Choroid plexus epithelial cell (primary cell): ENCODE data around the gene GALNT10.

ENCODE experiments used
- DNase-seq: peaks from one replicate; pipeline ENCODE4 v3.0.0-alpha.2; 2010; ENCODE audit warnings: low read depth
- H3K4me3 ChIP-seq: 2 replicates; pipeline ENCODE4 v1.5.1; 2011; ENCODE audit warnings: low read depth, mild to moderate bottlenecking, control low read depth, low read length, moderate library complexity
- TF ChIP-seq, protein P1 (sequence below): conservative IDR thresholded peaks from 2 replicates; pipeline ENCODE4 v1.5.1; 2011; ENCODE audit warnings: low read depth, mild to moderate bottlenecking, control low read depth, inconsistent platforms, low read length, moderate library complexity

Gene GALNT10

GRCh38 chr5:154335065-154335448 lies 144.5 kb downstream of the GALNT10 start:
- TF ChIP-seq, protein P1, sequence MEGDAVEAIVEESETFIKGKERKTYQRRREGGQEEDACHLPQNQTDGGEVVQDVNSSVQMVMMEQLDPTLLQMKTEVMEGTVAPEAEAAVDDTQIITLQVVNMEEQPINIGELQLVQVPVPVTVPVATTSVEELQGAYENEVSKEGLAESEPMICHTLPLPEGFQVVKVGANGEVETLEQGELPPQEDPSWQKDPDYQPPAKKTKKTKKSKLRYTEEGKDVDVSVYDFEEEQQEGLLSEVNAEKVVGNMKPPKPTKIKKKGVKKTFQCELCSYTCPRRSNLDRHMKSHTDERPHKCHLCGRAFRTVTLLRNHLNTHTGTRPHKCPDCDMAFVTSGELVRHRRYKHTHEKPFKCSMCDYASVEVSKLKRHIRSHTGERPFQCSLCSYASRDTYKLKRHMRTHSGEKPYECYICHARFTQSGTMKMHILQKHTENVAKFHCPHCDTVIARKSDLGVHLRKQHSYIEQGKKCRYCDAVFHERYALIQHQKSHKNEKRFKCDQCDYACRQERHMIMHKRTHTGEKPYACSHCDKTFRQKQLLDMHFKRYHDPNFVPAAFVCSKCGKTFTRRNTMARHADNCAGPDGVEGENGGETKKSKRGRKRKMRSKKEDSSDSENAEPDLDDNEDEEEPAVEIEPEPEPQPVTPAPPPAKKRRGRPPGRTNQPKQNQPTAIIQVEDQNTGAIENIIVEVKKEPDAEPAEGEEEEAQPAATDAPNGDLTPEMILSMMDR: no peak
- no peak overlapping the region for H3K4me3 ChIP-seq
- no peak for DNase-seq

GRCh38 chr5:154341620-154342019 lies 151.1 kb downstream of the GALNT10 start:
- no peak for DNase-seq
- no peak overlapping the region for H3K4me3 ChIP-seq
- TF ChIP-seq, protein P1: no peak

DNA sequence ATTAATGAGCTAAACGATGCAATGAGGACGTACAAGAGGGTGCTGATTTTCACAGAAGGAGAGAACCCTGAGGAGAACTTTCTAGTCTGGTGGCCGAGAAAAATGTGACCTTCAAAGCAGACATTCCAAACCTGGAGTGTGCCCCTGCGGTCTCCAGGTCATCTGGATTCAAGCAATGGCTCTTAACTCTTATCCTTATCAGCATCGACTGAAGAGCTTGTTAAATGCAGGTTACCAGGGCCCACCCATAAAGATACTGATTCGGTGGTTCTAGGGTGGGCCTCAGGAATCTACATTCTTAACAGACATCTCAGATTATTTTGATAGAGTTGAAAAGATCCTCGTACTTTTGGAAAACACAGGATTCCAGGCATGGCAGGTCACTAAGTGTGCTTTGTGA lies 151.7 kb downstream of the GALNT10 start:
- no peak overlapping the region for H3K4me3 ChIP-seq
- TF ChIP-seq, protein P1: no peak
- DNase-seq: no peak

- DNase-seq: no peak
- TF ChIP-seq, protein P1: no peak
- no peak overlapping the region for H3K4me3 ChIP-seq
These were observed 152.4 kb downstream of the GALNT10 start for GRCh38 chr5:154342963-154343362.

DNA sequence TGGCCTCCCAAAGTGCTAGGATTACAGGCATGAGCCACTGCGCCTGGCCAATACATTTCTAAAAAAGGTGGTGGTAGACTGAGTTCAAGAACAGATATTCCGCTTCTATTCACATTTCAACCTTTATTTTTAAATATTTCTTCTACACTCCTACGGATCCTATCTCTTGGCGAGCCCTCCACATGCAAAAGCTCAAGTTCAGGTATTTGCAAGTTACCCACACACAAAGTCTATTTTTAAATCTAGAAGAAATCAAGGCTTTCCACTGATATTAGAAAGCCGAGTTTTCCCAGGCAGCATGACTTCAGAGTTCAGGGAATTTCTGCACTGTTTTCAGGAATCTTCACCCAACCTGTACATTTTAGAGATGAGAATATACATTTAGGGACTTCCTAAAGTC lies 153.9 kb downstream of the GALNT10 start:
- no peak for DNase-seq
- TF ChIP-seq, protein P1: no peak
- H3K4me3 ChIP-seq: no peak overlapping the region

GRCh38 chr5:154345255-154345952 lies 154.9 kb downstream of the GALNT10 start:
- no peak for DNase-seq
- H3K4me3 ChIP-seq: no peak overlapping the region
- TF ChIP-seq, protein P1: no peak

GRCh38 chr5:154346427-154346826 lies 155.9 kb downstream of the GALNT10 start:
- DNase-seq: no peak
- H3K4me3 ChIP-seq: no peak overlapping the region
- TF ChIP-seq, protein P1: no peak
